OCI-LY7 (cell line): ENCODE results near the gene LPP. TPM values are rescaled to one million over a fixed set of nuclear protein-coding genes. Genes with fewer than 3 reads are reported as not detected.
A peak's percentile ranks its signal among the peaks of the same experiment; 100 is the strongest.

Experiments
- BruUV-seq: library from RNA; stranded (reverse); fragments of 400-500 nt; replicated peaks from 2 replicates; lab custom pipeline; 2021; lab: Mats Ljungman, UMichigan
- CTCF ChIA-PET: fragments of 300-600 bp; sonication (Branson Sonifier 250); formaldehyde crosslinking; loops from one replicate; lab custom pipeline; 2022; ENCODE audit warnings: antibody characterized with exemption; ENCODE audit not compliant: unreplicated experiment; lab: Charles Lee
- POLR2A ChIA-PET: fragments of 300-600 bp; sonication (Branson Sonifier 250); formaldehyde crosslinking; loops from one replicate; lab custom pipeline; 2022; ENCODE audit warnings: antibody characterized with exemption; lab: Charles Lee
- DNase-seq: peaks from one replicate; pipeline ENCODE4 v3.0.0-alpha.2; 2015; ENCODE audit warnings: low spot score
- H2AFZ ChIP-seq: fragments of 200-600 bp; sonication (generic), shearing (Covaris generic); 2 replicates; pipeline ENCODE4 v1.6.1; 2014; ENCODE audit warnings: mild to moderate bottlenecking, antibody characterized with exemption, low read length, moderate library complexity
- H3K27ac ChIP-seq: fragments of 200-600 bp; sonication (generic); 2 replicates; pipeline ENCODE4 v1.5.1; 2014; ENCODE audit warnings: mixed run types, low read depth, mild to moderate bottlenecking, moderate library complexity, low read length, inconsistent platforms; ENCODE audit not compliant: poor library complexity, severe bottlenecking
- H3K36me3 ChIP-seq: fragments of 200-600 bp; sonication (generic); 2 replicates; pipeline ENCODE4 v1.6.1; 2014; ENCODE audit warnings: mild to moderate bottlenecking, antibody characterized with exemption, low read length, moderate library complexity, mixed read lengths; ENCODE audit not compliant: insufficient read depth
- H3K4me1 ChIP-seq: fragments of 200-600 bp; sonication (generic); 2 replicates; pipeline ENCODE4 v1.5.1; 2014; ENCODE audit warnings: mild to moderate bottlenecking, low read length; ENCODE audit not compliant: insufficient read depth, poor library complexity, severe bottlenecking
- H3K4me2 ChIP-seq: fragments of 200-600 bp; sonication (generic); 2 replicates; pipeline ENCODE4 v1.6.1; 2014; ENCODE audit warnings: mild to moderate bottlenecking, low read length
- H3K4me3 ChIP-seq: fragments of 200-600 bp; sonication (generic); 2 replicates; pipeline ENCODE4 v1.5.1; 2014; ENCODE audit warnings: mild to moderate bottlenecking, low read depth, low read length; ENCODE audit not compliant: poor library complexity, severe bottlenecking
- H3K79me2 ChIP-seq: fragments of 200-600 bp; sonication (generic); 2 replicates; pipeline ENCODE4 v1.6.1; 2016; ENCODE audit warnings: low read depth, mild to moderate bottlenecking, low read length, moderate library complexity, mixed read lengths; ENCODE audit not compliant: insufficient read depth
- H3K9me2 ChIP-seq: fragments of 200-600 bp; sonication (generic); 2 replicates; pipeline ENCODE4 v1.6.1; 2016; ENCODE audit warnings: mild to moderate bottlenecking, low read length, mixed read lengths; ENCODE audit not compliant: insufficient read depth
- H3K9me3 ChIP-seq: fragments of 200-600 bp; sonication (generic); 2 replicates; pipeline ENCODE4 v1.6.1; 2014; ENCODE audit warnings: mild to moderate bottlenecking, mixed run types, low read length, mixed read lengths
- H4K20me1 ChIP-seq: fragments of 200-600 bp; sonication (generic); 2 replicates; pipeline ENCODE4 v1.6.1; 2014; ENCODE audit warnings: mild to moderate bottlenecking, antibody characterized with exemption, low read length, moderate library complexity, mixed read lengths; ENCODE audit not compliant: insufficient read depth
- EZH2phosphoT487 ChIP-seq: fragments of 200-600 bp; sonication (generic); IDR thresholded peaks from 2 replicates; pipeline ENCODE4 v1.6.1; 2018; ENCODE audit warnings: low read depth, borderline replicate concordance, mild to moderate bottlenecking, mixed run types, antibody characterized with exemption, low read length, moderate library complexity, mixed read lengths
- intact Hi-C: fragments of 100-400 bp; cut with micrococcal nuclease; formaldehyde crosslinking; loops from one replicate; pipeline ENCODE4 v1.10.0; 2022; ENCODE audit not compliant: unreplicated experiment
- total RNA-seq, 2 experiments: library from RNA; depleted of rRNA in 1 of 2; stranded (reverse); fragments of >200 nt in 1 of 2; shearing (Covaris generic) in 1 of 2; gene quantifications; 2 replicates each; pipeline ENCODE4 v1.2.3, GENCODE V29; 2014 to 2022
- TF ChIP-seq, protein P1 (sequence below): fragments of 200-600 bp; sonication (generic); conservative IDR thresholded peaks from 2 replicates; pipeline ENCODE4 v1.5.1; 2014; ENCODE audit warnings: mild to moderate bottlenecking, antibody characterized with exemption, low read length, moderate library complexity, mixed read lengths

Gene LPP
- total RNA-seq, 2 experiments from 2014 or later = 10.9 to 119 TPM

DNA sequence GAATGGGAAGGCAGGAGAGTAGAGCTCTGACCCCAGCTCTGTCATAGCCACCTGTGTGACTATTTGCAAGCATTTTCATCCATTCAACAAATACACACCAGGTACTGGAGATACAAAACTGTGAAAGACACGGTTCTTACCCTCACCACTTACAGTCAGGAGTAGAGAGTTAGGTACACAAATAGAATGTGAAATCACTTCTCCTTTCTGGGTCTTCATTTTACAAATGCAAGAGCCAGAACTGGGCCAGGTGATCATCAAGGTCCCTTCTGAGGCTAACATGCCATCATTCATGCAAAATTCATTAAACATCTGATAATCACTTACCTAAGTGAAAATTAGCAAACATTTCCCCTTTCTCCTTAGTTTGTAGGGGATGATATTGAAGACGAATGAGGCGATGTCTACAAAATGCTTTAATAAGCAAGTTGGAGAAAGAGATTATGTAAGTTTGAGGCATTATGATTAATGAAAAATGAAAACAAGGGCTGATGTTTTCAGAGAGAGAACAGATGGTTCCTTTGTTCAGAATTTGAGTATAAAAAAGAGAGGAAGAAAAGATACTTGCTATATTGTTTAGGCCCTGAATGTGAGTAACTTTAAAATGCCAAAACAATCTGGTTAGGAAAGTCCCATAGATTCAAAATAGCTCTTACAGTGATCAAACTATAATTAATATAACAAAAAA, 88.6 kb downstream of the LPP start:
- peak; percentile 94 for DNase-seq
- no peaks in the 10 kb centered on the region for H3K9me3 ChIP-seq
- H3K36me3 ChIP-seq = peaks cover 9% of the 10 kb centered on the region; the same call in 1 of the 2 replicates
- intact Hi-C loops = loop anchor here (1.0 to 10.0 kb wide), 10 partner anchors 150 to 712 kb away; partner anchors contain the start of gene BCL6
- BruUV-seq = no TSS peak
- H3K4me3 ChIP-seq = peak overlapping the region; percentile 57
- CTCF ChIA-PET = no interaction called here
- peak overlapping the region; percentile 98 for H3K27ac ChIP-seq
- no peaks in the 10 kb centered on the region for H3K9me2 ChIP-seq
- TF ChIP-seq, protein P1, sequence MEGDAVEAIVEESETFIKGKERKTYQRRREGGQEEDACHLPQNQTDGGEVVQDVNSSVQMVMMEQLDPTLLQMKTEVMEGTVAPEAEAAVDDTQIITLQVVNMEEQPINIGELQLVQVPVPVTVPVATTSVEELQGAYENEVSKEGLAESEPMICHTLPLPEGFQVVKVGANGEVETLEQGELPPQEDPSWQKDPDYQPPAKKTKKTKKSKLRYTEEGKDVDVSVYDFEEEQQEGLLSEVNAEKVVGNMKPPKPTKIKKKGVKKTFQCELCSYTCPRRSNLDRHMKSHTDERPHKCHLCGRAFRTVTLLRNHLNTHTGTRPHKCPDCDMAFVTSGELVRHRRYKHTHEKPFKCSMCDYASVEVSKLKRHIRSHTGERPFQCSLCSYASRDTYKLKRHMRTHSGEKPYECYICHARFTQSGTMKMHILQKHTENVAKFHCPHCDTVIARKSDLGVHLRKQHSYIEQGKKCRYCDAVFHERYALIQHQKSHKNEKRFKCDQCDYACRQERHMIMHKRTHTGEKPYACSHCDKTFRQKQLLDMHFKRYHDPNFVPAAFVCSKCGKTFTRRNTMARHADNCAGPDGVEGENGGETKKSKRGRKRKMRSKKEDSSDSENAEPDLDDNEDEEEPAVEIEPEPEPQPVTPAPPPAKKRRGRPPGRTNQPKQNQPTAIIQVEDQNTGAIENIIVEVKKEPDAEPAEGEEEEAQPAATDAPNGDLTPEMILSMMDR = no peak
- TF ChIP-seq EZH2phosphoT487 = no peak
- peaks cover 99% of the 10 kb centered on the region for H3K4me1 ChIP-seq
- H2AFZ ChIP-seq = no peak overlapping the region
- POLR2A ChIA-PET = interaction anchor here (0.5 to 5.4 kb wide), 21 partner anchors 25 to 497 kb away, joined by 3 to 74 read pairs (median 6); partner anchors contain the start of genes BCL6 and LPP
- H3K4me2 ChIP-seq = peak overlapping the region; percentile 81
- no peaks in the 10 kb centered on the region for H4K20me1 ChIP-seq
- peaks cover 55% of the 10 kb centered on the region; the same call in 1 of the 2 replicates for H3K79me2 ChIP-seq

DNA sequence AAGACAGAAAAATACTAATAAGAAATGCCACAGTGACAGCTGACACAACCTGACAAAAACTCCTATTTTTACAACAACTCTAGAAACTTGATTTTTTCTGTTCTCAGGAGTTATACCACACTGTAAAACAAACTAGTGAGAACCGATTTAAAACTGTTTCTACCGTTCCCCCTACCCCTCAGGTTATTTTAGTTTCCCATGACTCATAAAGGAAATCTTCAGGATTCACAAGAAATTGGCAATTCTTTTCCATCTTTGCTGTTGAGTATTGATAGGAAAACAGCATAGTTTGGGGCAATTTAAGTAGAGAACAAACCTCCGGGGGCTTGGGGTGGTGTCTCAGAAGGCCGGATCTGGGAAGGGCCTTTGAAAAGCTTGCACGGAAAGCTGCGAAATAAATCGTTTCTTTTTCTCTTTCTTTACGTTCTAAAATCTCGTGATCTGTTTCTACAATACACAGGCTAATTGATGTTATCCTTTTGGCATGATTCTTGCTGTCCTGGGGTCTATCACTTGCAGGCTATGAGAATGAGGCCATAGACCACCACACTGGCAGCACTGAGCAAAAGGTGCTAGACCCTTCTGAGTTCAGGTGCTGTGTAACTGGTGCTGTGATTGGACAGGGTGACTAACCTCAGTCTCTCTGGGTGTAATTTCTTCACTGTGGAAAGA, 89.3 kb downstream of the LPP start:
- peak; percentile 51 for DNase-seq
- intact Hi-C loops = loop anchor here (5.0 to 10.0 kb wide), 3 partner anchors 149 to 712 kb away; no protein-coding TSS in a partner anchor
- BruUV-seq = no TSS peak
- H3K36me3 ChIP-seq = peaks cover 9% of the 10 kb centered on the region; the same call in 1 of the 2 replicates
- H3K79me2 ChIP-seq = peaks cover 55% of the 10 kb centered on the region; the same call in 1 of the 2 replicates
- peak overlapping the region; percentile 98 for H3K27ac ChIP-seq
- peak overlapping the region; percentile 81 for H3K4me2 ChIP-seq
- POLR2A ChIA-PET = interaction anchor here (0.7 to 5.4 kb wide), 18 partner anchors 22 to 498 kb away, joined by 3 to 74 read pairs (median 4); partner anchors contain the start of gene BCL6
- peak overlapping the region; percentile 57 for H3K4me3 ChIP-seq
- no peaks in the 10 kb centered on the region for H3K9me3 ChIP-seq
- H2AFZ ChIP-seq = peak overlapping the region; percentile 2; the same call in 1 of the 2 replicates
- CTCF ChIA-PET = no interaction called here
- H3K4me1 ChIP-seq = peaks cover 99% of the 10 kb centered on the region
- no peaks in the 10 kb centered on the region for H4K20me1 ChIP-seq
- TF ChIP-seq, protein P1 = peak; percentile 41; the same call in 1 of the 2 replicates
- TF ChIP-seq EZH2phosphoT487 = no peak
- H3K9me2 ChIP-seq = no peaks in the 10 kb centered on the region
